ENCODE data around the gene UBALD1.

DNA sequence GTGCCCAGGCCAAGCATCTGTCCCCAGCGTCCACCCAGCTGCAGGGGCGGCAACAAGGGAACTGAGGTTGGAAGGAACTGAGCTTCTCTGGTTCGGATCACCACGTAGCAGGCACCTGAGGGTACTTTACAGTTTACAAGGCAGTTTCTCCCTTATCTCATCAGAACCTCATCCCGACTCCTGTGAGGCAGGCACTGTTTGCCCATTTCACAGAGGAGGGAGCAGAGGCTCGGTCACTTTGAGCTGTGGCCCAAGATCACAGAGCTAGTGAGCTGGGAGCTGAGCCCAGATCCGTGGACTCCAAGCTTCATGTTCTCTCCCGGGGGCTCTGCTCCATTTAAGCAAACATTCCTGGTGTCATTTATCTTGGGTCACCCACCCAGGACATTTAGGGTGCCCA lies 15.1 kb downstream of the UBALD1 start:
- TF ChIP-seq, protein P1, sequence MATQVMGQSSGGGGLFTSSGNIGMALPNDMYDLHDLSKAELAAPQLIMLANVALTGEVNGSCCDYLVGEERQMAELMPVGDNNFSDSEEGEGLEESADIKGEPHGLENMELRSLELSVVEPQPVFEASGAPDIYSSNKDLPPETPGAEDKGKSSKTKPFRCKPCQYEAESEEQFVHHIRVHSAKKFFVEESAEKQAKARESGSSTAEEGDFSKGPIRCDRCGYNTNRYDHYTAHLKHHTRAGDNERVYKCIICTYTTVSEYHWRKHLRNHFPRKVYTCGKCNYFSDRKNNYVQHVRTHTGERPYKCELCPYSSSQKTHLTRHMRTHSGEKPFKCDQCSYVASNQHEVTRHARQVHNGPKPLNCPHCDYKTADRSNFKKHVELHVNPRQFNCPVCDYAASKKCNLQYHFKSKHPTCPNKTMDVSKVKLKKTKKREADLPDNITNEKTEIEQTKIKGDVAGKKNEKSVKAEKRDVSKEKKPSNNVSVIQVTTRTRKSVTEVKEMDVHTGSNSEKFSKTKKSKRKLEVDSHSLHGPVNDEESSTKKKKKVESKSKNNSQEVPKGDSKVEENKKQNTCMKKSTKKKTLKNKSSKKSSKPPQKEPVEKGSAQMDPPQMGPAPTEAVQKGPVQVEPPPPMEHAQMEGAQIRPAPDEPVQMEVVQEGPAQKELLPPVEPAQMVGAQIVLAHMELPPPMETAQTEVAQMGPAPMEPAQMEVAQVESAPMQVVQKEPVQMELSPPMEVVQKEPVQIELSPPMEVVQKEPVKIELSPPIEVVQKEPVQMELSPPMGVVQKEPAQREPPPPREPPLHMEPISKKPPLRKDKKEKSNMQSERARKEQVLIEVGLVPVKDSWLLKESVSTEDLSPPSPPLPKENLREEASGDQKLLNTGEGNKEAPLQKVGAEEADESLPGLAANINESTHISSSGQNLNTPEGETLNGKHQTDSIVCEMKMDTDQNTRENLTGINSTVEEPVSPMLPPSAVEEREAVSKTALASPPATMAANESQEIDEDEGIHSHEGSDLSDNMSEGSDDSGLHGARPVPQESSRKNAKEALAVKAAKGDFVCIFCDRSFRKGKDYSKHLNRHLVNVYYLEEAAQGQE (IDR thresholded peaks at IDR 0.05; ENCODE audit: insufficient read depth in 1 of 2, low read depth in 2 of 2, low read length in 2 of 2): no peak
- no peak for TF ChIP-seq POLR2AphosphoS5 (IDR thresholded peaks at IDR 0.05; ENCODE audit: low read depth, low read length)

Measured in PFSK-1 (cell line).